SK-N-SH treated with all-trans-retinoic acid at 6 μM for 48 hours (cell line): ENCODE measurements around the gene UBE2H.

Experiments used
- ATAC-seq: fragments of 200-7000 bp; cut with Tn5 transposase; 3 replicates; pipeline ENCODE4 v1.9.1; 2020; ENCODE audit warnings: mild to moderate bottlenecking, moderate library complexity
- ARNTL ChIP-seq: fragments of 450-650 bp; formaldehyde crosslinking; IDR thresholded peaks from 2 replicates; pipeline ENCODE4 v1.5.0; 2020; ENCODE audit warnings: low read depth, mild to moderate bottlenecking, moderate library complexity, borderline replicate concordance
- CREB5 ChIP-seq: fragments of 250-450 bp; sonication (Bioruptor Pico); IDR thresholded peaks from 2 replicates; pipeline ENCODE4 v1.5.1; 2020; ENCODE audit warnings: low read depth, mild to moderate bottlenecking, moderate library complexity
- CSDC2 ChIP-seq: fragments of 250-450 bp; sonication (Bioruptor Pico); IDR thresholded peaks from 2 replicates; pipeline ENCODE4 v1.5.0; 2020; ENCODE audit warnings: mild to moderate bottlenecking, moderate library complexity
- CSRNP3 ChIP-seq: fragments of 250-450 bp; sonication (Bioruptor Pico); IDR thresholded peaks from 2 replicates; pipeline ENCODE4 v1.5.1; 2021; ENCODE audit warnings: mild to moderate bottlenecking, moderate library complexity
- ESRRG ChIP-seq: fragments of 250-450 bp; sonication (Bioruptor Pico); IDR thresholded peaks from 2 replicates; pipeline ENCODE4 v1.6.1; 2021; ENCODE audit warnings: mild to moderate bottlenecking
- GLIS3 ChIP-seq: fragments of 250-450 bp; sonication (Bioruptor Pico); IDR thresholded peaks from 2 replicates; pipeline ENCODE4 v1.5.0; 2020; ENCODE audit warnings: mild to moderate bottlenecking, moderate library complexity
- ISL1 ChIP-seq: fragments of 250-450 bp; sonication (Bioruptor Pico); IDR thresholded peaks from 2 replicates; pipeline ENCODE4 v2.1.2; 2022; ENCODE audit warnings: mild to moderate bottlenecking, moderate library complexity
- OSR1 ChIP-seq: fragments of 250-450 bp; sonication (Bioruptor Pico); IDR thresholded peaks from 2 replicates; pipeline ENCODE4 v1.8.0; 2022; ENCODE audit warnings: moderate library complexity, mild to moderate bottlenecking, inconsistent platforms
- PPARA ChIP-seq: fragments of 250-450 bp; sonication (Bioruptor Pico); IDR thresholded peaks from 2 replicates; pipeline ENCODE4 v1.5.0; 2020; ENCODE audit warnings: mild to moderate bottlenecking, borderline replicate concordance
- RARB ChIP-seq: fragments of 250-450 bp; sonication (Bioruptor Pico); IDR thresholded peaks from 2 replicates; pipeline ENCODE4 v1.8.0; 2021; ENCODE audit warnings: mild to moderate bottlenecking, moderate library complexity
- SNAI2 ChIP-seq: fragments of 250-450 bp; sonication (Bioruptor Pico); IDR thresholded peaks from 2 replicates; pipeline ENCODE4 v1.5.0; 2020; ENCODE audit warnings: mild to moderate bottlenecking, moderate library complexity
- TCF4 ChIP-seq: fragments of 250-450 bp; sonication (Bioruptor Pico); IDR thresholded peaks from 2 replicates; pipeline ENCODE4 v1.8.0; 2021; ENCODE audit warnings: mild to moderate bottlenecking, moderate library complexity, borderline replicate concordance
- TOX ChIP-seq: fragments of 250-450 bp; sonication (Bioruptor Pico); IDR thresholded peaks from 2 replicates; pipeline ENCODE4 v1.8.0; 2021; ENCODE audit warnings: mild to moderate bottlenecking, moderate library complexity, borderline replicate concordance
- ZFP3 ChIP-seq: fragments of 250-450 bp; sonication (Bioruptor Pico); IDR thresholded peaks from 2 replicates; pipeline ENCODE4 v1.5.0; 2020; ENCODE audit warnings: mild to moderate bottlenecking, moderate library complexity
- ZNF565 ChIP-seq: fragments of 450-650 bp; formaldehyde crosslinking; conservative IDR thresholded peaks from 2 replicates; pipeline ENCODE4 v1.5.0; 2020; ENCODE audit warnings: low read depth, mild to moderate bottlenecking, moderate library complexity
- ZNF70 ChIP-seq: fragments of 450-650 bp; formaldehyde crosslinking; IDR thresholded peaks from 2 replicates; pipeline ENCODE4 v1.5.0; 2020; ENCODE audit warnings: mild to moderate bottlenecking, moderate library complexity
- TF ChIP-seq, protein P1 (sequence below): fragments of 250-450 bp; sonication (Bioruptor Pico); IDR thresholded peaks from 2 replicates; pipeline ENCODE4 v1.8.0; 2020; ENCODE audit warnings: mild to moderate bottlenecking, moderate library complexity, borderline replicate concordance

The UBE2H gene

GRCh38 chr7:129853661-129854268, 99.0 kb downstream of the UBE2H start:
- peak; percentile 19 for ATAC-seq
- TF ChIP-seq, protein P1, sequence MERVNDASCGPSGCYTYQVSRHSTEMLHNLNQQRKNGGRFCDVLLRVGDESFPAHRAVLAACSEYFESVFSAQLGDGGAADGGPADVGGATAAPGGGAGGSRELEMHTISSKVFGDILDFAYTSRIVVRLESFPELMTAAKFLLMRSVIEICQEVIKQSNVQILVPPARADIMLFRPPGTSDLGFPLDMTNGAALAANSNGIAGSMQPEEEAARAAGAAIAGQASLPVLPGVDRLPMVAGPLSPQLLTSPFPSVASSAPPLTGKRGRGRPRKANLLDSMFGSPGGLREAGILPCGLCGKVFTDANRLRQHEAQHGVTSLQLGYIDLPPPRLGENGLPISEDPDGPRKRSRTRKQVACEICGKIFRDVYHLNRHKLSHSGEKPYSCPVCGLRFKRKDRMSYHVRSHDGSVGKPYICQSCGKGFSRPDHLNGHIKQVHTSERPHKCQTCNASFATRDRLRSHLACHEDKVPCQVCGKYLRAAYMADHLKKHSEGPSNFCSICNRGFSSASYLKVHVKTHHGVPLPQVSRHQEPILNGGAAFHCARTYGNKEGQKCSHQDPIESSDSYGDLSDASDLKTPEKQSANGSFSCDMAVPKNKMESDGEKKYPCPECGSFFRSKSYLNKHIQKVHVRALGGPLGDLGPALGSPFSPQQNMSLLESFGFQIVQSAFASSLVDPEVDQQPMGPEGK (CRISPR knock-in tag), result peak; percentile 15; the same call in 1 of the 2 replicates
- TF ChIP-seq CSDC2 (CRISPR knock-in tag) (no peak), CSRNP3 (CRISPR knock-in tag) (no peak), ZNF70 (CRISPR knock-in tag) (no peak), RARB (CRISPR knock-in tag) (no peak; the same call in 1 of the 2 replicates), CREB5 (CRISPR knock-in tag) (no peak)

GRCh38 chr7:129851809-129852208, 101.0 kb downstream of the UBE2H start:
- no peak for ATAC-seq
- TF ChIP-seq SNAI2 (CRISPR knock-in tag), result no peak
- no peak for TF ChIP-seq ZFP3 (CRISPR knock-in tag)
- no peak for TF ChIP-seq RARB (CRISPR knock-in tag)
- no peak for TF ChIP-seq ARNTL (CRISPR knock-in tag)
- TF ChIP-seq CSRNP3 (CRISPR knock-in tag), result no peak
- TF ChIP-seq ZNF70 (CRISPR knock-in tag), result no peak
- TF ChIP-seq OSR1, result no peak
- TF ChIP-seq ISL1 (CRISPR knock-in tag), result no peak
- TF ChIP-seq, all 23 proteins: peak for 0

GRCh38 chr7:129851174-129851573, 101.6 kb downstream of the UBE2H start:
- ATAC-seq, result no peak
- TF ChIP-seq, protein P1 (CRISPR knock-in tag), result no peak
- TF ChIP-seq GLIS3 (CRISPR knock-in tag) (no peak), ZFP3 (CRISPR knock-in tag) (no peak), TOX (CRISPR knock-in tag) (no peak), ZNF565 (CRISPR knock-in tag) (no peak), TCF4 (CRISPR knock-in tag) (no peak), OSR1 (no peak)

- TF ChIP-seq ISL1 (CRISPR knock-in tag), result no peak
- TF ChIP-seq CSDC2 (CRISPR knock-in tag), result no peak
- no peak for TF ChIP-seq ZNF565 (CRISPR knock-in tag)
- no peak for TF ChIP-seq ESRRG
- TF ChIP-seq CSRNP3 (CRISPR knock-in tag), result no peak
- TF ChIP-seq PPARA (CRISPR knock-in tag), result no peak
- no peak for TF ChIP-seq SNAI2 (CRISPR knock-in tag)
- no peak for ATAC-seq
Measured at GRCh38 chr7:129848436-129848835, 104.3 kb downstream of the UBE2H start.
